ENCODE data around the gene SHROOM1. TPM values are rescaled to one million over a fixed set of nuclear protein-coding genes. Genes with fewer than 3 reads are reported as not detected.

SHROOM1 gene
- total RNA-seq, 4 donors from 2014 or later, result 5.8 to 10.3 (median 6.5) TPM

GRCh38 chr5:132802044-132802684, 28.3 kb downstream of the SHROOM1 start:
- TF ChIP-seq POLR2AphosphoS5 (IDR thresholded peaks at IDR 0.05) (no peak), POLR2A (IDR thresholded peaks at IDR 0.05) (no peak), CTCF (IDR thresholded peaks at IDR 0.05) (no peak), EP300 (IDR thresholded peaks at IDR 0.05) (no peak)
- WGBS, 2 donors (ENCODE audit: low coverage in 1 of 2), result 79 to 88% methylated on average over 4 to 5 of the region's 5 CpGs
- Histone ChIP-seq H3K4me1 (no peaks in the 10 kb centered on the region), H3K9me3 (no peaks in the 10 kb centered on the region), H3K36me3 (no peaks in the 10 kb centered on the region), H3K4me3 (no peak overlapping the region), H3K27ac (no peak overlapping the region), H3K27me3 (peaks cover 28% of the 10 kb centered on the region)
- no peak for ATAC-seq

- H3K27me3 ChIP-seq, result peaks cover 22% of the 10 kb centered on the region
- no peak for TF ChIP-seq POLR2AphosphoS5 (IDR thresholded peaks at IDR 0.05)
- TF ChIP-seq POLR2A (IDR thresholded peaks at IDR 0.05), result no peak
- TF ChIP-seq CTCF (IDR thresholded peaks at IDR 0.05), result no peak
- no peak for TF ChIP-seq EP300 (IDR thresholded peaks at IDR 0.05)
- no peaks in the 10 kb centered on the region for H3K36me3 ChIP-seq
- H3K27ac ChIP-seq, result no peak overlapping the region
- H3K9me3 ChIP-seq, result no peaks in the 10 kb centered on the region
- ATAC-seq, result no peak
- 40 to 75% methylated on average over 2 of the region's 2 CpGs for WGBS, 2 donors (ENCODE audit: low coverage in 1 of 2)
- no peaks in the 10 kb centered on the region for H3K4me1 ChIP-seq
- H3K4me3 ChIP-seq, result no peak overlapping the region
Measured at GRCh38 chr5:132800545-132800944, 29.9 kb downstream of the SHROOM1 start.

- TF ChIP-seq EP300 (IDR thresholded peaks at IDR 0.05) (no peak), POLR2AphosphoS5 (IDR thresholded peaks at IDR 0.05) (no peak), POLR2A (IDR thresholded peaks at IDR 0.05) (no peak), CTCF (IDR thresholded peaks at IDR 0.05) (no peak)
- 86 to 91% methylated on average over 1 of the region's 2 CpGs for WGBS, 2 donors (ENCODE audit: low coverage in 1 of 2)
- no peak for ATAC-seq
Measured at GRCh38 chr5:132799392-132799791, 31.1 kb downstream of the SHROOM1 start.

GRCh38 chr5:132797651-132798050, 32.8 kb downstream of the SHROOM1 start:
- H3K27ac ChIP-seq, result no peak overlapping the region
- peaks cover 27% of the 10 kb centered on the region for H3K27me3 ChIP-seq
- TF ChIP-seq POLR2AphosphoS5 (IDR thresholded peaks at IDR 0.05), result no peak
- no peak for TF ChIP-seq POLR2A (IDR thresholded peaks at IDR 0.05)
- no peak for TF ChIP-seq EP300 (IDR thresholded peaks at IDR 0.05)
- TF ChIP-seq CTCF (IDR thresholded peaks at IDR 0.05), result no peak
- H3K4me3 ChIP-seq, result no peak overlapping the region
- ATAC-seq, result no peak
- no peaks in the 10 kb centered on the region for H3K9me3 ChIP-seq
- H3K36me3 ChIP-seq, result no peaks in the 10 kb centered on the region
- no peaks in the 10 kb centered on the region for H3K4me1 ChIP-seq
- 59 to 65% methylated on average over 2 of the region's 2 CpGs for WGBS, 2 donors (ENCODE audit: low coverage in 1 of 2)

More at GRCh38 chr5:132799392-132799791, 31.1 kb downstream of the SHROOM1 start:
- no peaks in the 10 kb centered on the region for H3K9me3 ChIP-seq
- no peak overlapping the region for H3K4me3 ChIP-seq
- no peaks in the 10 kb centered on the region for H3K4me1 ChIP-seq
- H3K27ac ChIP-seq, result no peak overlapping the region
- H3K27me3 ChIP-seq, result peaks cover 22% of the 10 kb centered on the region
- H3K36me3 ChIP-seq, result no peaks in the 10 kb centered on the region

GRCh38 chr5:132791026-132791425, 39.4 kb downstream of the SHROOM1 start:
- WGBS, 2 donors (ENCODE audit: low coverage in 1 of 2), result 100% methylated on average over 2 to 3 of the region's 3 CpGs
- Histone ChIP-seq H3K9me3 (no peaks in the 10 kb centered on the region), H3K4me3 (no peak overlapping the region), H3K4me1 (no peaks in the 10 kb centered on the region), H3K27ac (no peak overlapping the region), H3K27me3 (peaks cover 11% of the 10 kb centered on the region), H3K36me3 (no peaks in the 10 kb centered on the region)
- TF ChIP-seq EP300 (IDR thresholded peaks at IDR 0.05) (no peak), CTCF (IDR thresholded peaks at IDR 0.05) (no peak), POLR2A (IDR thresholded peaks at IDR 0.05) (no peak), POLR2AphosphoS5 (IDR thresholded peaks at IDR 0.05) (no peak)
- no peak for ATAC-seq
